K562 (cell line): Measurements from ENCODE around the gene DNAH10. TPM values are rescaled to one million over a fixed set of nuclear protein-coding genes. Genes with fewer than 3 reads are reported as not detected.

Experiments used
- ATAC-seq: fragments of 200-7000 bp; cut with Tn5 transposase; 3 replicates; pipeline ENCODE4 v1.9.1; 2020; ENCODE audit warnings: moderate library complexity
- BruUV-seq: library from RNA; stranded (reverse); fragments of 400-500 nt; replicated peaks from 2 replicates; lab custom pipeline; 2021; lab: Mats Ljungman, UMichigan
- CTCF ChIA-PET: fragments of 300-600 bp; formaldehyde crosslinking; extraction: SDS; loops from one replicate; lab custom pipeline; 2021; ENCODE audit warnings: low intra/inter-chr PET ratio; lab: Yijun Ruan, JAX
- POLR2A ChIA-PET: fragments of 300-600, 350-650 bp; sonication (Branson Sonifier 250); formaldehyde crosslinking; extraction: SDS; loops from one replicate; lab custom pipeline; 2021; ENCODE audit warnings: antibody characterized with exemption, inconsistent platforms; lab: Yijun Ruan, JAX
- DNase-seq, 4 experiments: peaks; one replicate each; pipeline versions ENCODE4 v3.0.0 to v3.0.0-alpha.2; 2011 to 2018; ENCODE audit warnings: low spot score in 3 of 4, mixed read lengths in 3 of 4; ENCODE audit errors: extremely low read depth in 1 of 4
- FAIRE-seq: peaks from 2 replicates; lab custom pipeline; 2011; peaks lifted over from hg19 to GRCh38; lab: Jason Lieb, UNC
- H2AFZ ChIP-seq: 2 replicates; pipeline ENCODE4 v1.6.0; 2011; ENCODE audit warnings: low read depth, low read length, control low read depth, inconsistent platforms
- H3K27ac ChIP-seq: fragments of 200-600 bp; 3 replicates; pipeline ENCODE4 v1.8.0; 2011; ENCODE audit warnings: low read depth, mild to moderate bottlenecking, control low read depth, inconsistent platforms, low read length, moderate library complexity, mixed read lengths; ENCODE audit errors: extremely low read depth
- H3K27me3 ChIP-seq, 2 experiments: fragments of 300-600 bp in 1 of 2; 2 replicates in 1 of 2; 3 replicates in 1 of 2; pipeline versions ENCODE4 v1.6.0 to v1.8.0; 2011; ENCODE audit warnings: inconsistent platforms in 2 of 2, low read length in 2 of 2, mild to moderate bottlenecking in 1 of 2, mixed read lengths in 1 of 2, moderate library complexity in 1 of 2; ENCODE audit not compliant: control insufficient read depth in 2 of 2, insufficient read depth in 2 of 2
- H3K36me3 ChIP-seq: fragments of 300-600 bp; 3 replicates; pipeline ENCODE4 v1.8.0; 2011; ENCODE audit warnings: mild to moderate bottlenecking, low read length, inconsistent platforms; ENCODE audit not compliant: control insufficient read depth, insufficient read depth
- H3K4me1 ChIP-seq, 2 experiments: fragments of 200-600 bp in 1 of 2; replicated peaks in 1 of 2; 2 replicates in 1 of 2; 3 replicates in 1 of 2; pipeline versions ENCODE4 v1.5.1 to v1.8.0; 2011; ENCODE audit warnings: inconsistent platforms in 2 of 2, low read length in 2 of 2, mild to moderate bottlenecking in 1 of 2, mixed read lengths in 1 of 2, moderate library complexity in 1 of 2; ENCODE audit not compliant: control insufficient read depth in 2 of 2, insufficient read depth in 2 of 2
- H3K4me2 ChIP-seq: 2 replicates; pipeline ENCODE4 v1.6.1; 2011; ENCODE audit warnings: low read length, control low read depth, inconsistent platforms, mixed read lengths; ENCODE audit not compliant: insufficient read depth
- H3K4me3 ChIP-seq: fragments of 200-600 bp; sonication (generic), shearing (Covaris generic); 2 replicates; pipeline ENCODE4 v1.5.1; 2016; ENCODE audit warnings: control low read depth, inconsistent platforms
- H3K79me2 ChIP-seq: fragments of 200-600 bp; 3 replicates; pipeline ENCODE4 v1.8.0; 2011; ENCODE audit warnings: low read length, inconsistent platforms; ENCODE audit not compliant: control insufficient read depth, insufficient read depth
- H3K9ac ChIP-seq, 2 experiments: 2 replicates each; pipeline versions ENCODE4 v1.6.0 to v1.6.1; 2011; ENCODE audit warnings: low read depth in 2 of 2, low read length in 2 of 2, control low read depth in 1 of 2, inconsistent platforms in 1 of 2, mild to moderate bottlenecking in 1 of 2, mixed read lengths in 1 of 2; ENCODE audit not compliant: insufficient read depth in 1 of 2
- H3K9me1 ChIP-seq: one replicate; pipeline ENCODE4 v1.6.0; 2011; ENCODE audit warnings: inconsistent platforms, mild to moderate bottlenecking, low read length, moderate library complexity; ENCODE audit not compliant: control insufficient read depth, insufficient read depth
- H3K9me3 ChIP-seq: replicated peaks from 2 replicates; pipeline ENCODE4 v1.5.1; 2011; ENCODE audit warnings: low read depth, low read length, inconsistent platforms; ENCODE audit not compliant: control insufficient read depth, insufficient read depth
- H4K20me1 ChIP-seq: replicated peaks from 2 replicates; pipeline ENCODE4 v1.6.1; 2011; ENCODE audit warnings: low read length, inconsistent platforms, mixed read lengths; ENCODE audit not compliant: control insufficient read depth, insufficient read depth
- BRD4 ChIP-seq: fragments of 200-600 bp; sonication (generic); IDR thresholded peaks from 2 replicates; pipeline ENCODE4 v1.6.1; 2017; ENCODE audit warnings: inconsistent platforms
- CTCF ChIP-seq, 3 experiments: IDR thresholded peaks in 2 of 3; conservative IDR thresholded peaks in 1 of 3; 2 replicates each; pipeline ENCODE4 v1.5.1; 2011 to 2012; ENCODE audit warnings: low read length in 3 of 3, mild to moderate bottlenecking in 3 of 3, control low read depth in 2 of 3, improper control_type of control experiment in 1 of 3, inconsistent platforms in 1 of 3, low read depth in 1 of 3, mixed read lengths in 1 of 3, moderate library complexity in 1 of 3; ENCODE audit not compliant: insufficient read depth in 2 of 3
- HNRNPH1 ChIP-seq: fragments of 200-400 bp; formaldehyde crosslinking; optimal IDR thresholded peaks from 2 replicates; pipeline ENCODE3; 2017; ENCODE audit warnings: low read depth, mild to moderate bottlenecking, low read length, moderate library complexity
- WGBS: fragments of 100-300 bp; shearing (Covaris generic); methylation state at CpG from one replicate; pipeline ENCODE4 v1.1.6; 2016; ENCODE audit warnings: low coverage, mixed read lengths; ENCODE audit not compliant: insufficient coverage; ENCODE audit errors: missing lambda C conversion rate; 5-methylcytosine and 5-hydroxymethylcytosine counted together
- in situ Hi-C: fragments of 300-500 bp; cut with MboI; formaldehyde crosslinking; loops from 4 replicates; pipeline ENCODE4 v1.15.0; 2018; ENCODE audit warnings: inconsistent platforms, mixed read lengths
- intact Hi-C: fragments of 100-400 bp; cut with micrococcal nuclease; formaldehyde crosslinking; loops from 2 replicates; pipeline ENCODE4 v1.14.2; 2022
- polyA plus RNA-seq, 8 experiments: library from polyadenylated mRNA; depleted of rRNA in 4 of 8; stranded (reverse) in 5 of 8; unstranded in 3 of 8; fragments of >200 nt; fragmentation: Nextera tagmentation in 2 of 8; fragmentation: Illumina TruSeq in 1 of 8; extraction: Ambion mirVana in 2 of 8; extraction: Trizol in 1 of 8; gene quantifications; 2 replicates each; pipeline versions ENCODE4 v1.2.1 to v1.2.3, GENCODE V29; 2011 to 2014; ENCODE audit warnings: inconsistent platforms in 1 of 8, missing spikeins in 1 of 8
- total RNA-seq, 7 experiments: library from RNA; depleted of rRNA in 6 of 7; stranded (reverse); fragments of >200 nt in 6 of 7; fragmentation: Illumina TruSeq in 2 of 7; extraction: Trizol in 2 of 7; gene quantifications; 2 replicates each; pipeline versions ENCODE4 v1.2.1 to v1.2.3, GENCODE V29; 2011 to 2021; ENCODE audit warnings: low replicate concordance in 1 of 7
- TF ChIP-seq, protein P1 (sequence below): sonication (generic); formaldehyde crosslinking; IDR thresholded peaks from 2 replicates; pipeline ENCODE4 v1.8.1; 2023; ENCODE audit warnings: mild to moderate bottlenecking, missing genetic modification reagents, moderate library complexity

The DNAH10 gene
- total and polyA plus RNA-seq, 9 of the 15 experiments (the other 6 are each of a cell fraction or from before 2014, with no cell fraction given) = 0.01 to 0.06 (median 0.04) TPM; not detected in 1

DNA sequence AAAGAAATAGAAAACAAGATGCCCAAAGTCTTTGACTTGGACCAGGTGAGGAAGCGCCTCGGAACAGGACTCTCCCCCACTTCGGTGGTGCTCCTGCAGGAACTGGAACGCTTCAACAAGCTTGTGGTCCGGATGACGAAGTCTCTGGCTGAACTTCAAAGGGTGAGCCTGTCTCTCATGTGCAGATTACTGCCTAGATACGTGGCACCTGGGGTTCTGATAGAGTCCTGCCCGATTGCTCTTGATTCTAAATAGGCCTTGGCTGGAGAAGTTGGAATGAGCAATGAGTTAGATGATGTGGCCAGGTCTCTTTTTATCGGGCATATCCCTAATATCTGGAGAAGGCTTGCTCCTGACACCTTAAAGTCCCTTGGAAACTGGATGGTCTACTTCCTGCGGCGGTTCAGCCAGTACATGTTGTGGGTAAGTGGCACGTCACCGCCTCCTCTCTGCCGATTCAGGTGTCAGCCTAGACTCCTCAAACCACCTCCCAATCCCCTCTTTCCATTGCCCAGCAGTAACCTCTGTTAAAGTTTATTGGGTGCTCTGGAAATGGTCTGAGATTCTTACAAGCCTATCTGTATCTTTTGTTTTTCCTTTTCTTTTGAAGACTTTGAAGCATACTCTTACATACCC, 169.7 kb downstream of the DNAH10 start:
- Histone ChIP-seq H3K4me3 (no peak overlapping the region), H3K9me3 (no peaks in the 10 kb centered on the region), H3K36me3 (no peaks in the 10 kb centered on the region), H3K9me1 (no peaks in the 10 kb centered on the region), H3K4me1 (peaks cover 0 to 4% of the 10 kb centered on the region in 2 experiments; a peak in 4 of 5 replicates), H3K27ac (no peak overlapping the region), H3K79me2 (no peaks in the 10 kb centered on the region), H3K27me3 (peaks cover 68 to 94% of the 10 kb centered on the region in 2 experiments), H3K4me2 (no peak overlapping the region), H2AFZ (no peak overlapping the region), H4K20me1 (peaks cover 12% of the 10 kb centered on the region), H3K9ac (no peak overlapping the region)
- 0 out of 6 replicates have a peak, but pooled peaks of 1 of the 3 experiments have one; percentile 19 for TF ChIP-seq CTCF (IDR thresholded peaks at IDR 0.05 in 2 of 3, conservative IDR thresholded peaks at IDR 0.05 in 1 of 3; ENCODE audit: insufficient read depth in 2 of 3, low read depth in 1 of 3, low read length in 3 of 3)
- no peak for TF ChIP-seq BRD4
- TF ChIP-seq, protein P1, sequence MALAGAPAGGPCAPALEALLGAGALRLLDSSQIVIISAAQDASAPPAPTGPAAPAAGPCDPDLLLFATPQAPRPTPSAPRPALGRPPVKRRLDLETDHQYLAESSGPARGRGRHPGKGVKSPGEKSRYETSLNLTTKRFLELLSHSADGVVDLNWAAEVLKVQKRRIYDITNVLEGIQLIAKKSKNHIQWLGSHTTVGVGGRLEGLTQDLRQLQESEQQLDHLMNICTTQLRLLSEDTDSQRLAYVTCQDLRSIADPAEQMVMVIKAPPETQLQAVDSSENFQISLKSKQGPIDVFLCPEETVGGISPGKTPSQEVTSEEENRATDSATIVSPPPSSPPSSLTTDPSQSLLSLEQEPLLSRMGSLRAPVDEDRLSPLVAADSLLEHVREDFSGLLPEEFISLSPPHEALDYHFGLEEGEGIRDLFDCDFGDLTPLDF (CRISPR knock-in tag) = no peak
- no peak for TF ChIP-seq HNRNPH1
- WGBS = 9% methylated on average over 14 of the region's 14 CpGs
- FAIRE-seq = peak; percentile 11
- in situ Hi-C loops (no loop called here), intact Hi-C loops (no loop called here)
- DNase-seq = no peak
- no peak for ATAC-seq
- ChIA-PET POLR2A (no interaction called here), CTCF (no interaction called here)
- BruUV-seq = no TSS peak
